NT2/D1 (cell line): Measurements from ENCODE around the gene SMOC2.

Experiments
- SUZ12 ChIP-seq: IDR thresholded peaks from 2 replicates; pipeline ENCODE4 v1.6.1; 2011; ENCODE audit not compliant: insufficient read length, insufficient read depth; ENCODE audit errors: extremely low read depth
- YY1 ChIP-seq: IDR thresholded peaks from 2 replicates; pipeline ENCODE4 v1.6.1; 2011; ENCODE audit not compliant: insufficient read length, insufficient read depth
- ZNF274 ChIP-seq: IDR thresholded peaks from 2 replicates; pipeline ENCODE4 v1.6.1; 2011; ENCODE audit warnings: mild to moderate bottlenecking, low read depth, low read length

- TF ChIP-seq YY1 (no peak), SUZ12 (no peak), ZNF274 (no peak)
These were observed 65.5 kb downstream of the SMOC2 start for GRCh38 chr6:168506460-168506859.
